GM23338 (cell line): ENCODE results near the gene SNTB2. TPM values are rescaled to one million over a fixed set of nuclear protein-coding genes. Genes with fewer than 3 reads are reported as not detected.

Experiments used
- ATAC-seq: fragments of 200-7000 bp; cut with Tn5 transposase; 3 replicates; pipeline ENCODE4 v1.9.1; 2020
- DNase-seq: peaks from one replicate; pipeline ENCODE4 v3.0.0-alpha.2; 2015; ENCODE audit warnings: low spot score
- H2AFZ ChIP-seq: fragments of 200-600 bp; sonication (generic); 2 replicates; pipeline ENCODE4 v1.8.0; 2016; ENCODE audit warnings: antibody characterized with exemption, mild to moderate bottlenecking, moderate library complexity
- H3F3A ChIP-seq: fragments of 200-600 bp; sonication (generic); replicated peaks from 2 replicates; pipeline ENCODE4 v1.8.0; 2017; ENCODE audit warnings: antibody characterized with exemption, mixed run types, low read depth
- H3K27ac ChIP-seq: fragments of 200-600 bp; sonication (generic); 2 replicates; pipeline ENCODE4 v1.6.1; 2016; ENCODE audit warnings: low read depth
- H3K27me3 ChIP-seq: fragments of 200-600 bp; sonication (generic); 2 replicates; pipeline ENCODE4 v1.8.0; 2016; ENCODE audit warnings: mild to moderate bottlenecking, mixed run types, moderate library complexity; ENCODE audit not compliant: insufficient read depth
- H3K36me3 ChIP-seq: fragments of 200-600 bp; sonication (generic); 2 replicates; pipeline ENCODE4 v1.8.0; 2016; ENCODE audit warnings: mild to moderate bottlenecking; ENCODE audit not compliant: insufficient read depth
- H3K4me1 ChIP-seq: fragments of 200-600 bp; sonication (generic); 2 replicates; pipeline ENCODE4 v1.8.0; 2016; ENCODE audit warnings: mild to moderate bottlenecking, moderate library complexity; ENCODE audit not compliant: insufficient read depth
- H3K4me2 ChIP-seq: fragments of 200-600 bp; sonication (generic); 2 replicates; pipeline ENCODE4 v1.7.1; 2017; ENCODE audit warnings: mixed run types
- H3K4me3 ChIP-seq: fragments of 200-600 bp; sonication (generic); 2 replicates; pipeline ENCODE4 v1.6.1; 2016; ENCODE audit warnings: mixed run types
- H3K79me2 ChIP-seq: fragments of 200-600 bp; sonication (generic); replicated peaks from 2 replicates; pipeline ENCODE4 v1.8.0; 2017; ENCODE audit warnings: mild to moderate bottlenecking; ENCODE audit not compliant: insufficient read depth
- H3K9me2 ChIP-seq: fragments of 200-600 bp; sonication (generic); 2 replicates; pipeline ENCODE4 v1.8.0; 2017; ENCODE audit not compliant: insufficient read depth
- H4K20me1 ChIP-seq: fragments of 200-600 bp; sonication (generic); replicated peaks from 2 replicates; pipeline ENCODE4 v1.8.0; 2017; ENCODE audit warnings: mild to moderate bottlenecking; ENCODE audit not compliant: insufficient read depth
- H3K27ac Mint-ChIP-seq: 2 replicates; pipeline ENCODE4 v1.8.0; 2020; ENCODE audit warnings: inconsistent platforms, mild to moderate bottlenecking, moderate library complexity, mixed read lengths
- H3K27me3 Mint-ChIP-seq: 3 replicates; pipeline ENCODE4 v1.8.0; 2022; ENCODE audit warnings: low read depth, mild to moderate bottlenecking, moderate library complexity, mixed read lengths, inconsistent platforms; ENCODE audit not compliant: insufficient read depth, poor library complexity
- H3K36me3 Mint-ChIP-seq: 3 replicates; pipeline ENCODE4 v1.8.0; 2021; ENCODE audit warnings: low read depth, mild to moderate bottlenecking, inconsistent platforms, moderate library complexity, mixed read lengths
- H3K4me1 Mint-ChIP-seq: 3 replicates; pipeline ENCODE4 v1.8.0; 2020; ENCODE audit warnings: mild to moderate bottlenecking, inconsistent platforms, mixed read lengths
- H3K4me3 Mint-ChIP-seq: 3 replicates; pipeline ENCODE4 v1.8.0; 2021; ENCODE audit warnings: moderate library complexity, mild to moderate bottlenecking, inconsistent platforms, mixed read lengths
- H3K9me3 Mint-ChIP-seq: 3 replicates; pipeline ENCODE4 v1.8.0; 2020; ENCODE audit warnings: moderate library complexity, mild to moderate bottlenecking, inconsistent platforms, mixed read lengths
- CREB1 ChIP-seq: fragments of 250-450 bp; sonication (Bioruptor Pico); IDR thresholded peaks from 2 replicates; pipeline ENCODE4 v1.5.0; 2020; ENCODE audit warnings: low read depth, mild to moderate bottlenecking, moderate library complexity
- EZH2 ChIP-seq: fragments of 200-600 bp; sonication (generic); IDR thresholded peaks from one replicate; pipeline ENCODE4 v1.8.0; 2017; ENCODE audit warnings: antibody characterized with exemption, mild to moderate bottlenecking, low read depth; ENCODE audit not compliant: unreplicated experiment
- EZH2phosphoT487 ChIP-seq: fragments of 200-600 bp; sonication (generic); IDR thresholded peaks from one replicate; pipeline ENCODE4 v1.8.1; 2018; ENCODE audit warnings: antibody characterized with exemption; ENCODE audit not compliant: unreplicated experiment
- JUNB ChIP-seq: IDR thresholded peaks from one replicate; pipeline ENCODE4 v1.6.1; 2016; ENCODE audit warnings: antibody characterized with exemption; ENCODE audit not compliant: unreplicated experiment
- NANOG ChIP-seq: IDR thresholded peaks from 2 replicates; pipeline ENCODE4 v1.6.1; 2016; ENCODE audit warnings: antibody characterized with exemption, borderline replicate concordance
- POLR2AphosphoS5 ChIP-seq: IDR thresholded peaks from 2 replicates; pipeline ENCODE4 v1.6.1; 2016; ENCODE audit warnings: antibody characterized with exemption, low read depth
- STAT1 ChIP-seq: IDR thresholded peaks from one replicate; pipeline ENCODE4 v1.6.1; 2016; ENCODE audit warnings: antibody characterized with exemption; ENCODE audit not compliant: unreplicated experiment
- ZNF114 ChIP-seq: fragments of 250-450 bp; sonication (Bioruptor Pico); IDR thresholded peaks from 2 replicates; pipeline ENCODE4 v1.5.0; 2020; ENCODE audit warnings: mild to moderate bottlenecking, moderate library complexity
- ZNF331 ChIP-seq: fragments of 250-450 bp; sonication (Bioruptor Pico); IDR thresholded peaks from 2 replicates; pipeline ENCODE4 v1.5.0; 2020; ENCODE audit warnings: low read depth, mild to moderate bottlenecking, moderate library complexity
- polyA plus RNA-seq: library from polyadenylated mRNA; unstranded; fragments of >200 nt; fragmentation: Nextera tagmentation; extraction: Ambion mirVana; gene quantifications from 2 replicates; pipeline ENCODE4 v1.2.1, GENCODE V29; 2016
- total RNA-seq: library from RNA; depleted of rRNA; stranded (reverse); fragments of >200 nt; shearing (Covaris generic); gene quantifications from 2 replicates; pipeline ENCODE4 v1.2.3, GENCODE V29; 2014
- TF ChIP-seq, protein P1 (sequence below): IDR thresholded peaks from one replicate; pipeline ENCODE4 v1.6.1; 2018; ENCODE audit warnings: antibody characterized with exemption; ENCODE audit not compliant: unreplicated experiment
- TF ChIP-seq, protein P2 (sequence below), 2 experiments: fragments of 200-600 bp in 1 of 2; sonication (generic) in 1 of 2; conservative IDR thresholded peaks; 2 replicates each; pipeline versions ENCODE4 v1.5.1 to v1.6.1; 2016 to 2017; ENCODE audit warnings: antibody characterized with exemption in 2 of 2, low read depth in 2 of 2, mild to moderate bottlenecking in 2 of 2, moderate library complexity in 1 of 2
- TF ChIP-seq, protein P3 (sequence below): IDR thresholded peaks from 2 replicates; pipeline ENCODE4 v1.6.1; 2016; ENCODE audit warnings: antibody characterized with exemption
- TF ChIP-seq, protein P4 (sequence below): fragments of 250-450 bp; sonication (Bioruptor Pico); IDR thresholded peaks from 2 replicates; pipeline ENCODE4 v1.5.0; 2020; ENCODE audit warnings: mild to moderate bottlenecking, moderate library complexity

The SNTB2 gene
- total and polyA plus RNA-seq, 2 experiments from 2014 or later = 4.8 to 42.7 TPM

DNA sequence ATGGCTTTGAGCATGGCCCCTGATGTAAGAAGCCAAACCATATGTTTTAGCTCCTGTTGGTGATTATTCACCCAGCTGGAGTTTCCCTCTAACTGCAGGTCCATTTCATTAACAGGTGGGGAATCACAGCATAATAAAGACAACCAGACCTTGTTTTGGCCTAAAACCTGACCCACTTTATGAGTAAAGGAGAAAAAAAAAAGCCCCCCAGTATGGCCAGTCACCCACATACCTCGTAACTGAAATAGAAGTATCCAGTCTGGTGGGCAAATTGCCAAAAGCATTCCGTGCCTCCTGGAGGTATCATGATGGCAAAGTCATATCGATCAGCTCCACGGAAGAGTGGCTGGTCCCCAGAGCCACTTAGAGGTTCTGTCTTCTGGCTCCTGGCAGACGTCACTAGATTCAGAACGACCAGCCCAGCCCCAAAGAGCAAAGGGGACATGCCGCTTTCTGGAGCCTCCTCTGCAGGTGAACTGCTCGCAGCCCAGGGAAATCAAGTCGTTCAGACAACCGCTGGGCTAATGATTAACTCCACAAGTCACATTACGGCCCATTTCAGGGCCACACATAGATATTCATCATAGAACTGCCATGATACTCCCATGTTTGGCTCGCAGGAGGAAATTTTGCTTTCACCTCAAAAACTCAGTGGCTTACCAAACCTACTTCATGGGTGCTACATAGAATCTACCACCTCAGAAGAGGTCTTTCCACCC, 164.5 kb downstream of the SNTB2 start, which contains the start of gene TMED6:
TSS of gene TMED6 (minus strand) at position 478 of the 719 bp plus-strand sequence. CDS start at position 445, 33 bp downstream.
- Histone ChIP-seq H3K27ac (no peak within 1 kb of the TSS), H3K36me3 (no peaks in the 10 kb centered on the region), H3K27me3 (no peaks in the 10 kb centered on the region), H3K4me3 (no peak within 1 kb of the TSS), H4K20me1 (no peaks in the 10 kb centered on the region; the same call in 1 of the 2 replicates), H3K79me2 (no peaks in the 10 kb centered on the region), H3K4me2 (no peak within 1 kb of the TSS), H3F3A (no peaks in the 10 kb centered on the region), H2AFZ (no peak within 1 kb of the TSS), H3K4me1 (no peaks in the 10 kb centered on the region), H3K9me2 (no peaks in the 10 kb centered on the region)
- no peak for ATAC-seq
- peaks cover 4% of the 10 kb centered on the region; the same call in 1 of the 3 replicates for H3K36me3 Mint-ChIP-seq
- H3K4me1 Mint-ChIP-seq = no peaks in the 10 kb centered on the region
- H3K27me3 Mint-ChIP-seq = peaks cover 11% of the 10 kb centered on the region
- TF ChIP-seq JUNB = no peak
- no peak for TF ChIP-seq STAT1
- TF ChIP-seq, protein P1, sequence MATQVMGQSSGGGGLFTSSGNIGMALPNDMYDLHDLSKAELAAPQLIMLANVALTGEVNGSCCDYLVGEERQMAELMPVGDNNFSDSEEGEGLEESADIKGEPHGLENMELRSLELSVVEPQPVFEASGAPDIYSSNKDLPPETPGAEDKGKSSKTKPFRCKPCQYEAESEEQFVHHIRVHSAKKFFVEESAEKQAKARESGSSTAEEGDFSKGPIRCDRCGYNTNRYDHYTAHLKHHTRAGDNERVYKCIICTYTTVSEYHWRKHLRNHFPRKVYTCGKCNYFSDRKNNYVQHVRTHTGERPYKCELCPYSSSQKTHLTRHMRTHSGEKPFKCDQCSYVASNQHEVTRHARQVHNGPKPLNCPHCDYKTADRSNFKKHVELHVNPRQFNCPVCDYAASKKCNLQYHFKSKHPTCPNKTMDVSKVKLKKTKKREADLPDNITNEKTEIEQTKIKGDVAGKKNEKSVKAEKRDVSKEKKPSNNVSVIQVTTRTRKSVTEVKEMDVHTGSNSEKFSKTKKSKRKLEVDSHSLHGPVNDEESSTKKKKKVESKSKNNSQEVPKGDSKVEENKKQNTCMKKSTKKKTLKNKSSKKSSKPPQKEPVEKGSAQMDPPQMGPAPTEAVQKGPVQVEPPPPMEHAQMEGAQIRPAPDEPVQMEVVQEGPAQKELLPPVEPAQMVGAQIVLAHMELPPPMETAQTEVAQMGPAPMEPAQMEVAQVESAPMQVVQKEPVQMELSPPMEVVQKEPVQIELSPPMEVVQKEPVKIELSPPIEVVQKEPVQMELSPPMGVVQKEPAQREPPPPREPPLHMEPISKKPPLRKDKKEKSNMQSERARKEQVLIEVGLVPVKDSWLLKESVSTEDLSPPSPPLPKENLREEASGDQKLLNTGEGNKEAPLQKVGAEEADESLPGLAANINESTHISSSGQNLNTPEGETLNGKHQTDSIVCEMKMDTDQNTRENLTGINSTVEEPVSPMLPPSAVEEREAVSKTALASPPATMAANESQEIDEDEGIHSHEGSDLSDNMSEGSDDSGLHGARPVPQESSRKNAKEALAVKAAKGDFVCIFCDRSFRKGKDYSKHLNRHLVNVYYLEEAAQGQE = no peak
- no peak for TF ChIP-seq EZH2phosphoT487
- TF ChIP-seq, protein P2, sequence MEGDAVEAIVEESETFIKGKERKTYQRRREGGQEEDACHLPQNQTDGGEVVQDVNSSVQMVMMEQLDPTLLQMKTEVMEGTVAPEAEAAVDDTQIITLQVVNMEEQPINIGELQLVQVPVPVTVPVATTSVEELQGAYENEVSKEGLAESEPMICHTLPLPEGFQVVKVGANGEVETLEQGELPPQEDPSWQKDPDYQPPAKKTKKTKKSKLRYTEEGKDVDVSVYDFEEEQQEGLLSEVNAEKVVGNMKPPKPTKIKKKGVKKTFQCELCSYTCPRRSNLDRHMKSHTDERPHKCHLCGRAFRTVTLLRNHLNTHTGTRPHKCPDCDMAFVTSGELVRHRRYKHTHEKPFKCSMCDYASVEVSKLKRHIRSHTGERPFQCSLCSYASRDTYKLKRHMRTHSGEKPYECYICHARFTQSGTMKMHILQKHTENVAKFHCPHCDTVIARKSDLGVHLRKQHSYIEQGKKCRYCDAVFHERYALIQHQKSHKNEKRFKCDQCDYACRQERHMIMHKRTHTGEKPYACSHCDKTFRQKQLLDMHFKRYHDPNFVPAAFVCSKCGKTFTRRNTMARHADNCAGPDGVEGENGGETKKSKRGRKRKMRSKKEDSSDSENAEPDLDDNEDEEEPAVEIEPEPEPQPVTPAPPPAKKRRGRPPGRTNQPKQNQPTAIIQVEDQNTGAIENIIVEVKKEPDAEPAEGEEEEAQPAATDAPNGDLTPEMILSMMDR (conservative IDR thresholded peaks at IDR 0.05; ENCODE audit: low read depth in 2 of 2) = no peak
- TF ChIP-seq, protein P3, sequence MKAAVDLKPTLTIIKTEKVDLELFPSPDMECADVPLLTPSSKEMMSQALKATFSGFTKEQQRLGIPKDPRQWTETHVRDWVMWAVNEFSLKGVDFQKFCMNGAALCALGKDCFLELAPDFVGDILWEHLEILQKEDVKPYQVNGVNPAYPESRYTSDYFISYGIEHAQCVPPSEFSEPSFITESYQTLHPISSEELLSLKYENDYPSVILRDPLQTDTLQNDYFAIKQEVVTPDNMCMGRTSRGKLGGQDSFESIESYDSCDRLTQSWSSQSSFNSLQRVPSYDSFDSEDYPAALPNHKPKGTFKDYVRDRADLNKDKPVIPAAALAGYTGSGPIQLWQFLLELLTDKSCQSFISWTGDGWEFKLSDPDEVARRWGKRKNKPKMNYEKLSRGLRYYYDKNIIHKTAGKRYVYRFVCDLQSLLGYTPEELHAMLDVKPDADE = no peak
- TF ChIP-seq, protein P4, sequence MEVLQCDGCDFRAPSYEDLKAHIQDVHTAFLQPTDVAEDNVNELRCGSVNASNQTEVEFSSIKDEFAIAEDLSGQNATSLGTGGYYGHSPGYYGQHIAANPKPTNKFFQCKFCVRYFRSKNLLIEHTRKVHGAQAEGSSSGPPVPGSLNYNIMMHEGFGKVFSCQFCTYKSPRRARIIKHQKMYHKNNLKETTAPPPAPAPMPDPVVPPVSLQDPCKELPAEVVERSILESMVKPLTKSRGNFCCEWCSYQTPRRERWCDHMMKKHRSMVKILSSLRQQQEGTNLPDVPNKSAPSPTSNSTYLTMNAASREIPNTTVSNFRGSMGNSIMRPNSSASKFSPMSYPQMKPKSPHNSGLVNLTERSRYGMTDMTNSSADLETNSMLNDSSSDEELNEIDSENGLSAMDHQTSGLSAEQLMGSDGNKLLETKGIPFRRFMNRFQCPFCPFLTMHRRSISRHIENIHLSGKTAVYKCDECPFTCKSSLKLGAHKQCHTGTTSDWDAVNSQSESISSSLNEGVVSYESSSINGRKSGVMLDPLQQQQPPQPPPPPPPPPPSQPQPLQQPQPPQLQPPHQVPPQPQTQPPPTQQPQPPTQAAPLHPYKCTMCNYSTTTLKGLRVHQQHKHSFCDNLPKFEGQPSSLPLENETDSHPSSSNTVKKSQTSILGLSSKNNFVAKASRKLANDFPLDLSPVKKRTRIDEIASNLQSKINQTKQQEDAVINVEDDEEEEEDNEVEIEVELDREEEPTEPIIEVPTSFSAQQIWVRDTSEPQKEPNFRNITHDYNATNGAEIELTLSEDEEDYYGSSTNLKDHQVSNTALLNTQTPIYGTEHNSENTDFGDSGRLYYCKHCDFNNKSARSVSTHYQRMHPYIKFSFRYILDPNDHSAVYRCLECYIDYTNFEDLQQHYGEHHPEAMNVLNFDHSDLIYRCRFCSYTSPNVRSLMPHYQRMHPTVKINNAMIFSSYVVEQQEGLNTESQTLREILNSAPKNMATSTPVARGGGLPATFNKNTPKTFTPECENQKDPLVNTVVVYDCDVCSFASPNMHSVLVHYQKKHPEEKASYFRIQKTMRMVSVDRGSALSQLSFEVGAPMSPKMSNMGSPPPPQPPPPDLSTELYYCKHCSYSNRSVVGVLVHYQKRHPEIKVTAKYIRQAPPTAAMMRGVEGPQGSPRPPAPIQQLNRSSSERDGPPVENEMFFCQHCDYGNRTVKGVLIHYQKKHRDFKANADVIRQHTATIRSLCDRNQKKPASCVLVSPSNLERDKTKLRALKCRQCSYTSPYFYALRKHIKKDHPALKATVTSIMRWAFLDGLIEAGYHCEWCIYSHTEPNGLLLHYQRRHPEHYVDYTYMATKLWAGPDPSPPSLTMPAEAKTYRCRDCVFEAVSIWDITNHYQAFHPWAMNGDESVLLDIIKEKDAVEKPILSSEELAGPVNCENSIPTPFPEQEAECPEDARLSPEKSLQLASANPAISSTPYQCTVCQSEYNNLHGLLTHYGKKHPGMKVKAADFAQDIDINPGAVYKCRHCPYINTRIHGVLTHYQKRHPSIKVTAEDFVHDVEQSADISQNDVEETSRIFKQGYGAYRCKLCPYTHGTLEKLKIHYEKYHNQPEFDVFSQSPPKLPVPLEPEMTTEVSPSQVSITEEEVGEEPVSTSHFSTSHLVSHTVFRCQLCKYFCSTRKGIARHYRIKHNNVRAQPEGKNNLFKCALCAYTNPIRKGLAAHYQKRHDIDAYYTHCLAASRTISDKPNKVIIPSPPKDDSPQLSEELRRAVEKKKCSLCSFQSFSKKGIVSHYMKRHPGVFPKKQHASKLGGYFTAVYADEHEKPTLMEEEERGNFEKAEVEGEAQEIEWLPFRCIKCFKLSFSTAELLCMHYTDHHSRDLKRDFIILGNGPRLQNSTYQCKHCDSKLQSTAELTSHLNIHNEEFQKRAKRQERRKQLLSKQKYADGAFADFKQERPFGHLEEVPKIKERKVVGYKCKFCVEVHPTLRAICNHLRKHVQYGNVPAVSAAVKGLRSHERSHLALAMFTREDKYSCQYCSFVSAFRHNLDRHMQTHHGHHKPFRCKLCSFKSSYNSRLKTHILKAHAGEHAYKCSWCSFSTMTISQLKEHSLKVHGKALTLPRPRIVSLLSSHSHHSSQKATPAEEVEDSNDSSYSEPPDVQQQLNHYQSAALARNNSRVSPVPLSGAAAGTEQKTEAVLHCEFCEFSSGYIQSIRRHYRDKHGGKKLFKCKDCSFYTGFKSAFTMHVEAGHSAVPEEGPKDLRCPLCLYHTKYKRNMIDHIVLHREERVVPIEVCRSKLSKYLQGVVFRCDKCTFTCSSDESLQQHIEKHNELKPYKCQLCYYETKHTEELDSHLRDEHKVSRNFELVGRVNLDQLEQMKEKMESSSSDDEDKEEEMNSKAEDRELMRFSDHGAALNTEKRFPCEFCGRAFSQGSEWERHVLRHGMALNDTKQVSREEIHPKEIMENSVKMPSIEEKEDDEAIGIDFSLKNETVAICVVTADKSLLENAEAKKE (CRISPR knock-in tag) = no peak
- TF ChIP-seq CREB1 (CRISPR knock-in tag) = no peak
- no peak for TF ChIP-seq NANOG
- TF ChIP-seq ZNF331 (CRISPR knock-in tag) = no peak
- no peak for TF ChIP-seq POLR2AphosphoS5
- no peak for TF ChIP-seq EZH2
- no peak for TF ChIP-seq ZNF114 (CRISPR knock-in tag)
- no peaks in the 10 kb centered on the region for H3K9me3 Mint-ChIP-seq
- no peak for DNase-seq
- no peak within 1 kb of the TSS for H3K4me3 Mint-ChIP-seq
- H3K27ac Mint-ChIP-seq = no peak within 1 kb of the TSS; the same call in 1 of the 2 replicates
